A549 treated with RU486 at 1 μM for 4 hours (cell line): ENCODE measurements around the gene WDSUB1. TPM values are rescaled to one million over a fixed set of nuclear protein-coding genes. Genes with fewer than 3 reads are reported as not detected.

ENCODE experiments used
- total RNA-seq: library from RNA; stranded (reverse); fragments of 200-300 nt; extraction: Qiagen RNA extraction; gene quantifications from 5 replicates; pipeline ENCODE4 v1.2.3, GENCODE V29; 2022; ENCODE audit warnings: low read depth

Gene WDSUB1, protein sequence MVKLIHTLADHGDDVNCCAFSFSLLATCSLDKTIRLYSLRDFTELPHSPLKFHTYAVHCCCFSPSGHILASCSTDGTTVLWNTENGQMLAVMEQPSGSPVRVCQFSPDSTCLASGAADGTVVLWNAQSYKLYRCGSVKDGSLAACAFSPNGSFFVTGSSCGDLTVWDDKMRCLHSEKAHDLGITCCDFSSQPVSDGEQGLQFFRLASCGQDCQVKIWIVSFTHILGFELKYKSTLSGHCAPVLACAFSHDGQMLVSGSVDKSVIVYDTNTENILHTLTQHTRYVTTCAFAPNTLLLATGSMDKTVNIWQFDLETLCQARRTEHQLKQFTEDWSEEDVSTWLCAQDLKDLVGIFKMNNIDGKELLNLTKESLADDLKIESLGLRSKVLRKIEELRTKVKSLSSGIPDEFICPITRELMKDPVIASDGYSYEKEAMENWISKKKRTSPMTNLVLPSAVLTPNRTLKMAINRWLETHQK
- total RNA-seq: 5.5 to 9.5 TPM (median 7.3 TPM) in 5 replicates

DNA sequence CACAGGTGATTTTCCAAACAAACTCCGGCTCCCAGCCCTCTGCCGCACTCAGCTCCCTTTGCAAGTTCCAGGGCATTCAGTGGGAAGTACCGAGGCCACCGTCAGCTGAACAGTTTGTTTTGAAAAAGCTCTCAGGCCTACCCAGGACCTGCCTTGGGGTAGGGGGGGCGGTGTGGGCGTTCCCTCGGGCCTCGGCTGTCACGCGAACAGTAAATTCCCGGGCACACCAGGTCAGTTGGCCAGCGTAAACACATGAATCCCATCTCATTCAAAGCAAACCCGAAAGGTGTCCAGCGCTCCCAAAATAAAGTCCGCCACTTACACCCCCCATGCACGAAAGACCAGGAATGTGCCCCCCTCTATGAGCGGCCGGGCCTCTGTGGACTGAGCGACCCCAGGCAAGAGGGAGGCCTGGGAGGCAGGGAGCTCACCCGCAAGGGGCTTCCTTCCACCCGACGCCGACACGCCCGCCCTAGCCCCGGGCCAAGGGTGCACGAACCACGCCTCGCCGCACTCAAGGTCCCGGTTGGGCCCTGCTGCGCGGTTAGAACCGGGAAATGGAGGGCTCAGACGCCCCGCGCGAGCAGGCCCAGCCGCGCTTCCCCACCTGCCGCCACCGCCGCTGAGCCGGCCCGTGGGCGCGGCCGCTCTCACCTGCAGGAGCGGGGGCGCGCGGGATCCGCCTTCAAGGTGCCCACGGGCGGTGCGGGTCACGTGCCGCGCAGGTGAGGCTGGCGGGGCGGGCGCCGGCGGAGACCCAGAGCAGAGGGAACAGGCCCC, at the start of gene WDSUB1:
WDSUB1 (minus strand) TSS at position 775 of the 780 bp plus-strand sequence. CDS start 3,634 bp downstream, outside the sequence.

